Type B pancreatic cell (in vitro differentiated cells): ENCODE measurements around the gene EHMT2. TPM values are rescaled to one million over a fixed set of nuclear protein-coding genes. Genes with fewer than 3 reads are reported as not detected.
A peak's percentile ranks its signal among the peaks of the same experiment; 100 is the strongest.

Experiments
- DNase-seq: peaks from one replicate; pipeline ENCODE4 v3.0.0; 2021; ENCODE audit warnings: mixed read lengths; ENCODE audit not compliant: unreplicated experiment; ENCODE audit errors: extremely low spot score
- H3K27ac Mint-ChIP-seq: 2 replicates; pipeline ENCODE4 v1.8.0; 2021; ENCODE audit warnings: mild to moderate bottlenecking, mixed read lengths
- H3K27me3 Mint-ChIP-seq: 2 replicates; pipeline ENCODE4 v1.8.0; 2021; ENCODE audit warnings: mixed read lengths
- H3K36me3 Mint-ChIP-seq: 2 replicates; pipeline ENCODE4 v1.8.0; 2021; ENCODE audit warnings: mixed read lengths
- H3K4me1 Mint-ChIP-seq: one replicate; pipeline ENCODE4 v1.8.0; 2021; ENCODE audit warnings: mixed read lengths; ENCODE audit not compliant: unreplicated experiment
- H3K4me3 Mint-ChIP-seq: 2 replicates; pipeline ENCODE4 v1.8.0; 2021; ENCODE audit warnings: mild to moderate bottlenecking, mixed read lengths
- H3K9me3 Mint-ChIP-seq: 2 replicates; pipeline ENCODE4 v1.8.0; 2021; ENCODE audit warnings: mixed read lengths
- total RNA-seq: library from RNA; stranded (reverse); gene quantifications from 2 replicates; pipeline ENCODE4 v1.2.1, GENCODE V29; 2021; ENCODE audit warnings: low replicate concordance
- TF ChIP-seq, protein P1 (sequence below): fragments of 200-600 bp; sonication (generic); conservative IDR thresholded peaks from 2 replicates; pipeline ENCODE4 v1.5.0; 2021; ENCODE audit warnings: antibody characterized with exemption, mild to moderate bottlenecking

The EHMT2 gene
- total RNA-seq, 1 donor from 2014 or later = 136 TPM

GRCh38 chr6:31892821-31893220 is 4.7 kb downstream of the EHMT2 start:
- Mint-ChIP-seq H3K9me3 (no peaks in the 10 kb centered on the region), H3K4me3 (no peak overlapping the region), H3K27me3 (no peaks in the 10 kb centered on the region), H3K27ac (no peak overlapping the region), H3K36me3 (peaks cover 23% of the 10 kb centered on the region), H3K4me1 (no peaks in the 10 kb centered on the region)
- TF ChIP-seq, protein P1, sequence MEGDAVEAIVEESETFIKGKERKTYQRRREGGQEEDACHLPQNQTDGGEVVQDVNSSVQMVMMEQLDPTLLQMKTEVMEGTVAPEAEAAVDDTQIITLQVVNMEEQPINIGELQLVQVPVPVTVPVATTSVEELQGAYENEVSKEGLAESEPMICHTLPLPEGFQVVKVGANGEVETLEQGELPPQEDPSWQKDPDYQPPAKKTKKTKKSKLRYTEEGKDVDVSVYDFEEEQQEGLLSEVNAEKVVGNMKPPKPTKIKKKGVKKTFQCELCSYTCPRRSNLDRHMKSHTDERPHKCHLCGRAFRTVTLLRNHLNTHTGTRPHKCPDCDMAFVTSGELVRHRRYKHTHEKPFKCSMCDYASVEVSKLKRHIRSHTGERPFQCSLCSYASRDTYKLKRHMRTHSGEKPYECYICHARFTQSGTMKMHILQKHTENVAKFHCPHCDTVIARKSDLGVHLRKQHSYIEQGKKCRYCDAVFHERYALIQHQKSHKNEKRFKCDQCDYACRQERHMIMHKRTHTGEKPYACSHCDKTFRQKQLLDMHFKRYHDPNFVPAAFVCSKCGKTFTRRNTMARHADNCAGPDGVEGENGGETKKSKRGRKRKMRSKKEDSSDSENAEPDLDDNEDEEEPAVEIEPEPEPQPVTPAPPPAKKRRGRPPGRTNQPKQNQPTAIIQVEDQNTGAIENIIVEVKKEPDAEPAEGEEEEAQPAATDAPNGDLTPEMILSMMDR = no peak
- DNase-seq = no peak

DNA sequence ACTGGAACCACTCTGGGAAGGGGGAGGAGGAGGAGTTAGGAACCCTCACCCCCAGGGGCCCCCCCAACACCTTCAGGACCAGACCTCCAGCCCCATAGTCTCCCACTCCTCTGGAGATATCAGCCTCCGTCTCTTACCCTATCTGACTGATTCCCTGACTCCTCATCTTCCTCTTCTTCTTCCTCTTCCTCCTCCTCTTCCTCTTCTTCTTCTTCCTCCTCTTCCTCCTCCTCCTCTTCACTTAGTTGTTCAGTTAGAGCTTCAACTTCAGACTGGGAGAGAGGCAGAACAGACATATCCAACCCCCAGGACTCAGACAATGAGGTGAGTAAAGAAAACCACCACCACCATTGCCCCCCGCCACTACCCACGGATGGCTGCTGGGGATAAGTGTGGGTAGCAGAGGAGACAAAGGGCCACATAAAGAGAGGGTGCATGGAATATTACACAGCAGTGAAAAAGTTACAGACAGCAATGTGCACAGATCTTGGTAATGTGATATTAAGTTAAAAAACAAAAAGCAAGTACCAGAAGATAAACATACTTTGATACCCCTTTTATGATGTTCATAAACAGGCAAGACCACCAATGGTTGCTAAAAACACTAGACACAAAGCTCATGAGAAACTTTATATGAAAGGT is 8.0 kb downstream of the EHMT2 start:
- H3K4me1 Mint-ChIP-seq = no peaks in the 10 kb centered on the region
- TF ChIP-seq, protein P1 = no peak
- H3K4me3 Mint-ChIP-seq = no peak overlapping the region
- H3K27me3 Mint-ChIP-seq = no peaks in the 10 kb centered on the region
- H3K27ac Mint-ChIP-seq = no peak overlapping the region
- DNase-seq = no peak
- peaks cover 30% of the 10 kb centered on the region for H3K36me3 Mint-ChIP-seq
- no peaks in the 10 kb centered on the region for H3K9me3 Mint-ChIP-seq

- H3K9me3 Mint-ChIP-seq = no peaks in the 10 kb centered on the region
- no peaks in the 10 kb centered on the region for H3K4me1 Mint-ChIP-seq
Observed at GRCh38 chr6:31888276-31889258, 8.9 kb downstream of the EHMT2 start.

DNA sequence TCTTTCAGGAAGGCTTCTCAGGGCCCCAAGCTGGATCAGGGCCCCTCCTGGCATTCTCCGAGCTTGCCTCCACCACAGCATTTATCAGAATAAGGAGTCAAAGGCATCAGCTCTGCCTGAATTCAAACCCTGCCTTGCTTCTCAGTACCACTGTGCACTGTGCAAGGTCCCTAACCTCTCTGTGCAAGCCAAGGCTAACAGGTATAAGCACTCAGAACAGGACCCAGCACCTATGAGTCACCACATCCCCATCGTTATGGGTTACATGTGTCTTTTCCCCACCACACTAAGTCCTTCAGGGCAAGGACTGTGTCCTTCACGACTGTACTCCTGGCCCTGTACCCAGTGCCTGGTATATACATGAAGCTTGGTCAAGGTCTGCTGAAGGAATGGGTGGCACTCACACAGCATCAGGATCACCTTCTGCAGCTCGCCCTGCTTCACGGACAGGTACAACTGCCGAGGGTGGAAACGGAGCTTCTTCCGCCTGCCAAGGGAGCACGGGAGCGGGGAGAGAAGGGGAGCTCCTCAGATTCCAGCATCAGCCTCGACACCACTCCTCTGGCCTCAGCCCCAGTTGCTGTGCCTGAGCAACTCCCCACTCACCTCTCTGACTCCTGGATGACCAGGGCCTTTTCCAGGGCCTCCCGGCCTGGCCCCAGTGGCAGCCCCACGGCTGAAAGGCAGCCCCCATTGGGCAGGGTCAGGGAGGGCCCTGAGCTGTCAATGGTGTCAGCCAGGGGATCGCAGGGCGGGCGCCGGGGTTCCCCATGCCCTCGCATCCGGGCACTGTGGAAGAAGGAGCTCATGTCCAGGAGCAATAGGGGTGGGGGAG is 10.1 kb downstream of the EHMT2 start:
- TF ChIP-seq, protein P1 = no peak
- Mint-ChIP-seq H3K36me3 (peaks cover 25% of the 10 kb centered on the region), H3K27me3 (no peaks in the 10 kb centered on the region), H3K9me3 (no peaks in the 10 kb centered on the region), H3K27ac (no peak overlapping the region), H3K4me1 (no peaks in the 10 kb centered on the region), H3K4me3 (no peak overlapping the region)
- DNase-seq = no peak

More at GRCh38 chr6:31888276-31889258, 8.9 kb downstream of the EHMT2 start:
- Mint-ChIP-seq H3K36me3 (peaks cover 30% of the 10 kb centered on the region), H3K27me3 (no peaks in the 10 kb centered on the region), H3K4me3 (no peak overlapping the region), H3K27ac (no peak overlapping the region)
- no peak for DNase-seq
- TF ChIP-seq, protein P1 = peak; percentile 78

DNA sequence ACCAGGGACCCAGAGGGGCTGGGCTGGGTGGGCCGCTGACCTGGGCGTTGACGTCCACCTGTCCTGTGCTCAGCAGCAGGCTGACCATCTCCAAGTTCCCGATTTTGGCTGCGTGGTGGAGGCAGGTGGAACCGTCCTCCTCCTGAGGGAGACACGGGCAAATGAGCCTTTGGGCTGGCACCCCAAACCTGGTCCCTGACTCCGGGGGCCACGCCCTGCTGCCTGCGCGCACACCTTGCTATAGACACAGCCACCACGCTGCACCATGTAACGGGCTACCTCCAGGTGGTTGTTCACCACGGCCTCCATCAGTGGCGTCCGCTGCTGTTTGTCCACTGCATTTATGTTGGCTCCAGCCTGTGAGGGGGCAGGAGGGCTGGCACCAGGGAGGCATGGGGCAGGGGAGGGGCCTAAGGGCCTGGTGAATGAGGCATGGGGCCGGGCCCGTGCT is 10.9 kb downstream of the EHMT2 start:
- no peak overlapping the region for H3K4me3 Mint-ChIP-seq
- TF ChIP-seq, protein P1 = no peak
- H3K36me3 Mint-ChIP-seq = peaks cover 21% of the 10 kb centered on the region
- no peak for DNase-seq
- no peak overlapping the region for H3K27ac Mint-ChIP-seq
- H3K9me3 Mint-ChIP-seq = no peaks in the 10 kb centered on the region
- H3K4me1 Mint-ChIP-seq = no peaks in the 10 kb centered on the region
- no peaks in the 10 kb centered on the region for H3K27me3 Mint-ChIP-seq
